Activated CD4-positive, alpha-beta T cell treated with anti-CD3 and anti-CD28 coated beads for 1 hour (primary cell): Measurements from ENCODE around the gene PHF3.

Experiments used
- DNase-seq: peaks from one replicate; pipeline ENCODE4 v3.0.0-alpha.2; 2020

Gene PHF3

DNA sequence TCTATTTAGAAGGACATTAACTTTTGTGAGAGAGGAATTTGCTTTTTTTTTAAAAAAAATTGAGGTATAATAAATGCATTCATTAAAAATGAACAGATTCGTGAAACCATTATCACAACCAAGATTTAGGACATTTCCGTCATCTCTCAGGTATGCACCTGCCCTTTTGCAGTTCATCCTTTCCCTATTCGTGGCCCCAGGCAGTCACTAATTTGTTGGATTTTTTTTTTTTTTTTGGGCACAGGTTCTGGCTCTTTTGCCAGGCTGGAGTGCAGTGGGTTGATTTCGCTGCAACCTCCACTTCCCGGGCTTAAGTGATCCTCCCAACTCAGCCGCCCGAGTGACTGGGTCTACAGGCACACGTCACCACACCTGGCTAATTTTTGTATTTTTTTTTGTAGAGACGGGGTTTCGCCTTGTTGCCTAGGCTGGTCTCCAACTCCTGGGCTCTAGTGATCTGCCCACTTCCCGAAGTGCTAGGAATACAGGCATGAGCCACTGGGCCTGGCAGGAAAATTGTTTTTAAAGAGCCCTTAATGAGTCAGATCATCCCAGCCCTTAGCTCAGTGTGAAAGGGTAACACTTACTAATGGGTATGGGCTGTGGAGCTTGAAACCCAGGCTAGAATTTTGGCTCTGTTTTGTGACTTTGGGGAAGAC, 9.2 kb downstream of the PHF3 start:
- no peak for DNase-seq

DNA sequence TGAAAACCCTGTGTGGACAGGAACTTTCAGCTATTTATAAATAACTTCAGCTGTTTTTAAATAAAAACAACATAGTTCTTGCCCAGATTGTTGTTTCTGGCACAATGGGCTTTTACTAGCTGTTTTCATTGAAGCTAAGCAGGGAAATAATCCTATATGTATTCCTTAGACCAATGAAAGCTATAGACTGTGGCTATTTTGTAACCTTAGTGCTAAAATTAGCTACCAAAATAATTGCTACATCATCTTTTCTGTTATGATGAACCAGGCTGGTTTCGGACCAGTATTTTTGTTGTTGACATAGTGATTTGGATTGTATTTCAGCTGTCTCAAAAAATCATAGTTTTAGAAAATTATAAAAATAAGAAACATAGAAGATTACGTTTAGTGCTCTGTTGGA, 13.7 kb downstream of the PHF3 start:
- DNase-seq: no peak

- no peak for DNase-seq
Observed at GRCh38 chr6:63649847-63650265, 14.3 kb downstream of the PHF3 start.

GRCh38 chr6:63652980-63653379, 17.4 kb downstream of the PHF3 start:
- DNase-seq: no peak

DNA sequence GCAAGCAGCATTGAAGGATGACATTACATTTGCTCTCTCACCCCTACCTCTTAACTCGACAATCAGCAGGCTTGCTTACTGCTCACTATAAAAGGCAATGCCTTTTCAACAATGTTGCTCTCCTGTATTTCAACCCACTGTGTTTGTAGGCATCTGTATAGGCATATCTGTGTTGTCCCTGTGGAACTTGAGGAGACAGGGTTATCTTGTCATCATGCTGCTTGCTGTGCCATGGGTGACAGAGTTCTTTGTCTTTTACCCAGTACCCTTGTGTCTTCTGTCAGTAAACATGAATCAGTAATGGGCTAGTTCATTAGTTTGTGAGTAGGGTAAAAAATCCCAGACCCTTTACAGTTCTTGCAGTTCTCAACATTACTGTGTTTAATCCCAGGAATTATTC, 25.2 kb downstream of the PHF3 start:
- DNase-seq: no peak

GRCh38 chr6:63661769-63662168, 26.2 kb downstream of the PHF3 start:
- DNase-seq: no peak

- no peak for DNase-seq
Observed at GRCh38 chr6:63663147-63663955, 27.7 kb downstream of the PHF3 start.

- no peak for DNase-seq
Observed at GRCh38 chr6:63663956-63664281, 28.3 kb downstream of the PHF3 start.

DNA sequence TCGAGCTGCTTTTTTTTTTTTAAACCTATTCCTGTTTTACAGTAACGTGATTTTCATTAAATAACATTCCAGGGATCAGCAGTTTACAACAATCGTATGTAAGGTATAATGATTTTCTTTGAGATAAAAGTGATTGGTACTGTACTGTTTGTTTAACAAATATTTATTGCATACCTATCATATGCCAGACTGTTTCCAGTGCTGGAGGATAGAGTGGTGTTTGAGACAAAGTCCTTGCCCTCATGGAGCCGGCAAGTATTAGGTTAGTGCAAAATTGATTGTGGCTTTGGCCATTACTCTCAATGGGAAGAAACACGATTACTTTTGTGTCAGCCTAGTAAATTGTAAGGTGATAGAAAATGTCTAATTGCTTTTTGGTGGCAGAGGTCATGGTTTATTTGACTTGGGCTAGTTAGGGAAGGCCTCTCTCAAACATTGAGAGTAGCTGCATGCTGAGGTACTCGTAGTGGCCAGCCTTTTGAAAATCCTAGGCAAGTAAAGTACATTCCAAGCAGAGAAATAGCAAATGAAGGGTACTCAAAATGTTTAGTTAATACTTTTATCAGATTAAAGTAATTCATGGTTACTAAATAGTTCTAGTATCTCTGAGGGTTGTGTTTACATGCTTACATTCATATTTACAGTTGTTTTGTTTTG, 35.6 kb downstream of the PHF3 start:
- DNase-seq: no peak

DNA sequence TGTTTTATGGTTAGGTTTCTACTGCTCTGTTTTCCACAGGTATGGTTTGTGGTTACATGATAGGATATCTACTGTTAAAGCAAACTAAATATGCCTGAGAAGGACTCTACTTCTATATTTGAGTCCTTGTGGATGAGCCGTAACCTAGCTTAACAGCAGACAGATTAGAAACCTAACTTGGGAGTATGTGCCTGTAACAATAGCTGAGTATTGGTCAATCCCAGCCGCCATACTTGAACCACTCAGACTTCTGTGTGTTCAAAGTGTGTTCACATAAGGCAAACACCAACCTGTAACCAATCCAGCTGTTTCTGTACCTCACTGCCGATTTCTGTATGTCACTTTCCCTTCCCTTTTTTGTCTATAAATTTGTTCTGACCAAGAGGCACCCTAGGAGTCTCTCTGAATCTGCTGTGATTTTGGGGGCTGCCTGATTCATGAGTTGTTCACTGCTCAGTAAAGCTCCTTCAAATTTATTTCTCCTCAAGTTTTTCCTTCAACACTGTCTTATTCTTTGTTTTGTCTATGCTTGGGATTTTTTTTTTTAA, 37.1 kb downstream of the PHF3 start:
- DNase-seq: no peak

- no peak for DNase-seq
Observed at GRCh38 chr6:63673692-63674091, 38.1 kb downstream of the PHF3 start.

DNA sequence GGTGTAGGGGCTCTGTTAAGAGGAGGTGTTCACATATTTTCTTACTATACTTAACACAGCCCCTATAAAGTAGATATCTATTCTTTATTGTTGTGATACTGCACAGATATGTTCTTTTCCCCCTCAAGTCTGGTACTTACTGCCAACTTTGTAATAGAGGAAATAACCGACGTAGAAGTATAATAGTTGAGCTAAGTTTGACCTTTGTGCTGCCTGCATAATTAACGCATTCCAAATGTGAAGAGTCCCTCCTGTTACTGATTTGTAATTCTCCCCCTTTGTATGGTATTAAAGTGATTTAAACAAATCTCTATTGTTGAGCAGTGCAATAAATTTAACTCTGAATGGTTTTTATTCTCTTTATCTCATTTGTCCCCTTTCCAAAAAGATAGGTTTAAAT, 39.0 kb downstream of the PHF3 start:
- DNase-seq: no peak

DNA sequence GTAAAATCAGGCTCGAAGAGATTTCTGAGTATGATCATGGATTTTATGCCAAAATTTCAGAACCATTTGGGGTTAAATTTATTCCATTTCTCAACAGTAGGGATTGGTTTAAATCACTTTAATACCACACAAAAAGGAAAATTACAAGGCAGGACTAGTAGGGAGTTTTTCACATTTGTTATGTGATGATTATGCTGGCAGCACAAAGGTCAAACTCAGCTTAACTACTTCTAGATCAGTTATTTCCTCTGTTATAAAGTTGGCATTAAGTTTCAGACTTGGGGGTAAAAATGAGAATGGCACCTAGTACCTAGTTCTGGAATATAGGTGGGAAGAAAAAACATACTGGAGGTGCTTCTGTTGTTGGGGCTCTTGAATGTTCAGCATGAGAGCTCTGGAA, 39.5 kb downstream of the PHF3 start:
- no peak for DNase-seq

GRCh38 chr6:63676412-63677114, 41.0 kb downstream of the PHF3 start:
- no peak for DNase-seq

- DNase-seq: no peak
Observed at GRCh38 chr6:63677282-63677681, 41.7 kb downstream of the PHF3 start.

GRCh38 chr6:63683071-63683603, 47.5 kb downstream of the PHF3 start:
- no peak for DNase-seq

- no peak for DNase-seq
Observed at GRCh38 chr6:63685446-63686379, 50.1 kb downstream of the PHF3 start.

GRCh38 chr6:63689421-63689820, 53.8 kb downstream of the PHF3 start:
- no peak for DNase-seq

DNA sequence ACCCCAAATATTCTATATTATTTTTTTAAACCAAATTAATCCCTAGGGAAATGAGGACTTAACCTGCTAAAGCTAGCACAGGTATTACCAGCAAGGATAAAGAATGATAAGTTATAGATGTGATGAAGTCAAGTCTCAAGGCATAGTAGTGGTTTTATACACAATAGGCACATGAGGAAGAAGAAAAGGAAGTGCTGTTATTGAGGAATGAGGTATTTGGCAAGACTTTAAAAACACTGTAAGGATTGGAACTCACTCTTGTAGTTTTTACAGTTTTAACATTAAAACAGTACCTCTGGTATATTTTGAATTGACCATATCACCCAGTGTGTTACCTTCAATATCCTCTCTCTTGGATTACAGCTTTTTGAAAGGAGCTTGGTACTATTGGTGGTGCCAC, 54.6 kb downstream of the PHF3 start:
- no peak for DNase-seq

GRCh38 chr6:63705707-63706106, 70.1 kb downstream of the PHF3 start:
- no peak for DNase-seq

- no peak for DNase-seq
Observed at GRCh38 chr6:63706630-63707029, 71.0 kb downstream of the PHF3 start.

DNA sequence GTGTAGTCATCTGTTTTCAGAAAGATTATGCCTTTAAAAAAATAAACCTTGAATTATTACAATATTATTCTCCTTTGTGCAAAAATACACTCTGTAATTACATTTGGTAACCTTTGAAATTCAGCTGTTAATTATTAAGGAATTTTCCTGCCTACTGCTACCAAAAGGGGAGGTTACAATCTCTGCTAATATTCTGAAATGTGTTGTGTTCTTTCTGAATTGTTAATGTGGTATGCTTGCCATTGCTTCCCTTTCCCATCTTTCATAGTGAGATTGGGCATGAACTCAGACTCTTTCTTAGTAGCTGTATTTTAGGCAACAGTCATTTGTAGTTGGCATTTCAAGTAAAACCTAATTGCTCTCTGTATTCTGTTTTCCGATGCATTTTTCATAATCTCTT, 73.0 kb downstream of the PHF3 start:
- DNase-seq: no peak
